GM12878 (cell line): Measurements from ENCODE around the gene GALNT15.

Experiments used
- DPF2 ChIP-seq: fragments of 450-650 bp; IDR thresholded peaks from 2 replicates; pipeline ENCODE4 v1.6.1; 2017; ENCODE audit warnings: mild to moderate bottlenecking
- ESRRA ChIP-seq: IDR thresholded peaks from 2 replicates; pipeline ENCODE4 v1.6.1; 2012; ENCODE audit warnings: mild to moderate bottlenecking, low read length, improper control_type of control experiment
- GATAD2B ChIP-seq: fragments of 450-650 bp; conservative IDR thresholded peaks from 2 replicates; pipeline ENCODE4 v1.6.1; 2017; ENCODE audit warnings: low read depth, mild to moderate bottlenecking, moderate library complexity
- HCFC1 ChIP-seq: fragments of 150-350 bp; IDR thresholded peaks from 2 replicates; pipeline ENCODE4 v1.6.1; 2014; ENCODE audit warnings: low read length
- NRF1 ChIP-seq: conservative IDR thresholded peaks from 2 replicates; pipeline ENCODE4 v1.6.1; 2011; ENCODE audit warnings: mild to moderate bottlenecking, low read depth, low read length, improper control_type of control experiment
- ZNF274 ChIP-seq: IDR thresholded peaks from one replicate; pipeline ENCODE4 v1.8.0; 2011; ENCODE audit not compliant: insufficient read length, insufficient read depth
- TF ChIP-seq, protein P1 (sequence below), 3 experiments: IDR thresholded peaks in 2 of 3; conservative IDR thresholded peaks in 1 of 3; 2 replicates each; pipeline ENCODE4 v1.5.1; 2011; ENCODE audit warnings: low read depth in 3 of 3, low read length in 3 of 3, mild to moderate bottlenecking in 3 of 3, control low read depth in 2 of 3, moderate library complexity in 2 of 3, inconsistent platforms in 1 of 3, mixed read lengths in 1 of 3; ENCODE audit not compliant: control insufficient read depth in 2 of 3, insufficient read depth in 1 of 3; ENCODE audit errors: extremely low read depth in 1 of 3
- TF ChIP-seq, protein P2 (sequence below): IDR thresholded peaks from 2 replicates; pipeline ENCODE4 v1.6.1; 2011; ENCODE audit warnings: mild to moderate bottlenecking, low read depth, low read length, moderate library complexity; ENCODE audit not compliant: insufficient replicate concordance
- TF ChIP-seq, protein P3 (sequence below): IDR thresholded peaks from 2 replicates; pipeline ENCODE4 v1.6.1; 2012; ENCODE audit warnings: mild to moderate bottlenecking, low read depth, low read length
- TF ChIP-seq, protein P4 (sequence below): IDR thresholded peaks from 2 replicates; pipeline ENCODE4 v1.6.1; 2012; ENCODE audit warnings: low read depth, low read length, improper control_type of control experiment

DNA sequence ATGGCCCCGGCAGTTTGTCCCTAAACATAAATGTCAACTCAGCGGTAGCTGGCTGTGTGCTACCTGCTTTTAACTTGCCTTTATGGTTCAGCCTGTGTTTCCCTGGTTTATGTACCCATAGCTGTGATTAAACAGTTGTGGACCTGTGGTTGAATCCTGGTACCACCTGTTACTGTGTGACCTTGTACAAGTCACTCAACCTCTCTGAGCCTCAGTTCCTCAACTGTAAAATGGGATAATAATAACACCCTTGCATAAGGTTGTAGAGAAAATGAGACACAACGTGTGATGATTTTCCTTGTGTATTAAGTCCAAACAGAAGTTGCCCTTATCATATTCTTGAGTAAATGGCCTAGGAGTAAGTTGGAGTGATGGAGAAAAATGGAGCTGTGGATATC, 6.3 kb downstream of the GALNT15 start:
- TF ChIP-seq ESRRA (no peak), NRF1 (no peak), DPF2 (no peak), ZNF274 (no peak), HCFC1 (no peak), GATAD2B (no peak)
- TF ChIP-seq, protein P1, sequence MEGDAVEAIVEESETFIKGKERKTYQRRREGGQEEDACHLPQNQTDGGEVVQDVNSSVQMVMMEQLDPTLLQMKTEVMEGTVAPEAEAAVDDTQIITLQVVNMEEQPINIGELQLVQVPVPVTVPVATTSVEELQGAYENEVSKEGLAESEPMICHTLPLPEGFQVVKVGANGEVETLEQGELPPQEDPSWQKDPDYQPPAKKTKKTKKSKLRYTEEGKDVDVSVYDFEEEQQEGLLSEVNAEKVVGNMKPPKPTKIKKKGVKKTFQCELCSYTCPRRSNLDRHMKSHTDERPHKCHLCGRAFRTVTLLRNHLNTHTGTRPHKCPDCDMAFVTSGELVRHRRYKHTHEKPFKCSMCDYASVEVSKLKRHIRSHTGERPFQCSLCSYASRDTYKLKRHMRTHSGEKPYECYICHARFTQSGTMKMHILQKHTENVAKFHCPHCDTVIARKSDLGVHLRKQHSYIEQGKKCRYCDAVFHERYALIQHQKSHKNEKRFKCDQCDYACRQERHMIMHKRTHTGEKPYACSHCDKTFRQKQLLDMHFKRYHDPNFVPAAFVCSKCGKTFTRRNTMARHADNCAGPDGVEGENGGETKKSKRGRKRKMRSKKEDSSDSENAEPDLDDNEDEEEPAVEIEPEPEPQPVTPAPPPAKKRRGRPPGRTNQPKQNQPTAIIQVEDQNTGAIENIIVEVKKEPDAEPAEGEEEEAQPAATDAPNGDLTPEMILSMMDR (IDR thresholded peaks at IDR 0.05 in 2 of 3, conservative IDR thresholded peaks at IDR 0.05 in 1 of 3; ENCODE audit: control insufficient read depth in 2 of 3, extremely low read depth in 1 of 3, insufficient read depth in 1 of 3, low read depth in 3 of 3, low read length in 3 of 3), result no peak
- TF ChIP-seq, protein P2, sequence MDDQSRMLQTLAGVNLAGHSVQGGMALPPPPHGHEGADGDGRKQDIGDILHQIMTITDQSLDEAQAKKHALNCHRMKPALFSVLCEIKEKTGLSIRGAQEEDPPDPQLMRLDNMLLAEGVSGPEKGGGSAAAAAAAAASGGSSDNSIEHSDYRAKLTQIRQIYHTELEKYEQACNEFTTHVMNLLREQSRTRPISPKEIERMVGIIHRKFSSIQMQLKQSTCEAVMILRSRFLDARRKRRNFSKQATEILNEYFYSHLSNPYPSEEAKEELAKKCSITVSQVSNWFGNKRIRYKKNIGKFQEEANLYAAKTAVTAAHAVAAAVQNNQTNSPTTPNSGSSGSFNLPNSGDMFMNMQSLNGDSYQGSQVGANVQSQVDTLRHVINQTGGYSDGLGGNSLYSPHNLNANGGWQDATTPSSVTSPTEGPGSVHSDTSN, result no peak
- TF ChIP-seq, protein P3, sequence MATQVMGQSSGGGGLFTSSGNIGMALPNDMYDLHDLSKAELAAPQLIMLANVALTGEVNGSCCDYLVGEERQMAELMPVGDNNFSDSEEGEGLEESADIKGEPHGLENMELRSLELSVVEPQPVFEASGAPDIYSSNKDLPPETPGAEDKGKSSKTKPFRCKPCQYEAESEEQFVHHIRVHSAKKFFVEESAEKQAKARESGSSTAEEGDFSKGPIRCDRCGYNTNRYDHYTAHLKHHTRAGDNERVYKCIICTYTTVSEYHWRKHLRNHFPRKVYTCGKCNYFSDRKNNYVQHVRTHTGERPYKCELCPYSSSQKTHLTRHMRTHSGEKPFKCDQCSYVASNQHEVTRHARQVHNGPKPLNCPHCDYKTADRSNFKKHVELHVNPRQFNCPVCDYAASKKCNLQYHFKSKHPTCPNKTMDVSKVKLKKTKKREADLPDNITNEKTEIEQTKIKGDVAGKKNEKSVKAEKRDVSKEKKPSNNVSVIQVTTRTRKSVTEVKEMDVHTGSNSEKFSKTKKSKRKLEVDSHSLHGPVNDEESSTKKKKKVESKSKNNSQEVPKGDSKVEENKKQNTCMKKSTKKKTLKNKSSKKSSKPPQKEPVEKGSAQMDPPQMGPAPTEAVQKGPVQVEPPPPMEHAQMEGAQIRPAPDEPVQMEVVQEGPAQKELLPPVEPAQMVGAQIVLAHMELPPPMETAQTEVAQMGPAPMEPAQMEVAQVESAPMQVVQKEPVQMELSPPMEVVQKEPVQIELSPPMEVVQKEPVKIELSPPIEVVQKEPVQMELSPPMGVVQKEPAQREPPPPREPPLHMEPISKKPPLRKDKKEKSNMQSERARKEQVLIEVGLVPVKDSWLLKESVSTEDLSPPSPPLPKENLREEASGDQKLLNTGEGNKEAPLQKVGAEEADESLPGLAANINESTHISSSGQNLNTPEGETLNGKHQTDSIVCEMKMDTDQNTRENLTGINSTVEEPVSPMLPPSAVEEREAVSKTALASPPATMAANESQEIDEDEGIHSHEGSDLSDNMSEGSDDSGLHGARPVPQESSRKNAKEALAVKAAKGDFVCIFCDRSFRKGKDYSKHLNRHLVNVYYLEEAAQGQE, result no peak
- TF ChIP-seq, protein P4, sequence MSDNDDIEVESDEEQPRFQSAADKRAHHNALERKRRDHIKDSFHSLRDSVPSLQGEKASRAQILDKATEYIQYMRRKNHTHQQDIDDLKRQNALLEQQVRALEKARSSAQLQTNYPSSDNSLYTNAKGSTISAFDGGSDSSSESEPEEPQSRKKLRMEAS, result no peak
